DOHH2 (cell line): Measurements from ENCODE around the gene LILRA5.

ENCODE experiments used
- EZH2phosphoT487 ChIP-seq: fragments of 200-600 bp; sonication (generic); IDR thresholded peaks from 2 replicates; pipeline ENCODE4 v1.6.1; 2017; ENCODE audit warnings: borderline replicate concordance, mild to moderate bottlenecking, antibody characterized with exemption, low read length, moderate library complexity, mixed read lengths
- TF ChIP-seq, protein P1 (sequence below): fragments of 200-600 bp; sonication (generic); IDR thresholded peaks from one replicate; pipeline ENCODE4 v1.5.1; 2014; ENCODE audit warnings: antibody characterized with exemption, mild to moderate bottlenecking, low read depth, low read length; ENCODE audit not compliant: poor library complexity, severe bottlenecking

DNA sequence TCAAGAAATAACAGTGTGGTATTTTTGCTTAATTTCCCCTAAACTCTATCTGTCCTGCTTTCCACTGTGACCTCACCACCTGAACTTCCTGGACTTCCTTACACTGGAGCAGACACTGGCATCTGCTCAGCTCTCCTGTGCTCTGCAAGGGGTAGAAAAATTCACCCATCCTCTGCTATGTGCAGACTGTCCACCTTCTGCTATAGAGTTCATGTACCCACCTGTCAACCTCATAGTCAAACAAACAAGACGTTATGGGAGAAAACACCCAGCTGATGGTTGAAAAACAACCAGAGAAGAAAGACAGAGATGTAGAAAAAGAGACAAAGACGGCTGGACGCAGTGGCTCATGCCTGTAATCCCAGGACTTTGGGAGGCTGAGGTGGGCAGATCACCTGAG is 39.6 kb upstream of the LILRA5 start:
- TF ChIP-seq, protein P1, sequence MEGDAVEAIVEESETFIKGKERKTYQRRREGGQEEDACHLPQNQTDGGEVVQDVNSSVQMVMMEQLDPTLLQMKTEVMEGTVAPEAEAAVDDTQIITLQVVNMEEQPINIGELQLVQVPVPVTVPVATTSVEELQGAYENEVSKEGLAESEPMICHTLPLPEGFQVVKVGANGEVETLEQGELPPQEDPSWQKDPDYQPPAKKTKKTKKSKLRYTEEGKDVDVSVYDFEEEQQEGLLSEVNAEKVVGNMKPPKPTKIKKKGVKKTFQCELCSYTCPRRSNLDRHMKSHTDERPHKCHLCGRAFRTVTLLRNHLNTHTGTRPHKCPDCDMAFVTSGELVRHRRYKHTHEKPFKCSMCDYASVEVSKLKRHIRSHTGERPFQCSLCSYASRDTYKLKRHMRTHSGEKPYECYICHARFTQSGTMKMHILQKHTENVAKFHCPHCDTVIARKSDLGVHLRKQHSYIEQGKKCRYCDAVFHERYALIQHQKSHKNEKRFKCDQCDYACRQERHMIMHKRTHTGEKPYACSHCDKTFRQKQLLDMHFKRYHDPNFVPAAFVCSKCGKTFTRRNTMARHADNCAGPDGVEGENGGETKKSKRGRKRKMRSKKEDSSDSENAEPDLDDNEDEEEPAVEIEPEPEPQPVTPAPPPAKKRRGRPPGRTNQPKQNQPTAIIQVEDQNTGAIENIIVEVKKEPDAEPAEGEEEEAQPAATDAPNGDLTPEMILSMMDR, result no peak
- no peak for TF ChIP-seq EZH2phosphoT487
